GM21723 (cell line): ENCODE data around the gene PDE1C.

Source experiments
- ATAC-seq: cut with Tn5 transposase; IDR thresholded peaks from one replicate; pipeline ENCODE4 v1.9.1; 2021; ENCODE audit warnings: mild to moderate bottlenecking, moderate library complexity; ENCODE audit not compliant: unreplicated experiment

The PDE1C gene

GRCh38 chr7:31953432-31953831 lies 116.8 kb downstream of the PDE1C start:
- ATAC-seq: no peak

- ATAC-seq: no peak
Observed at GRCh38 chr7:31950091-31950755, 120.0 kb downstream of the PDE1C start.

GRCh38 chr7:31948029-31948428 lies 122.2 kb downstream of the PDE1C start:
- ATAC-seq: no peak

- ATAC-seq: no peak
Observed at GRCh38 chr7:31940167-31940566, 130.0 kb downstream of the PDE1C start.

GRCh38 chr7:31939076-31939475 lies 131.1 kb downstream of the PDE1C start:
- ATAC-seq: no peak

- no peak for ATAC-seq
Observed at GRCh38 chr7:31938650-31939049, 131.6 kb downstream of the PDE1C start.

- ATAC-seq: no peak
Observed at GRCh38 chr7:31937982-31938381, 132.2 kb downstream of the PDE1C start.

GRCh38 chr7:31935124-31936054 lies 134.8 kb downstream of the PDE1C start:
- no peak for ATAC-seq

- ATAC-seq: no peak
Observed at GRCh38 chr7:31934551-31934950, 135.7 kb downstream of the PDE1C start.

GRCh38 chr7:31933481-31933880 lies 136.7 kb downstream of the PDE1C start:
- ATAC-seq: no peak

GRCh38 chr7:31926991-31927584 lies 143.1 kb downstream of the PDE1C start:
- no peak for ATAC-seq

- ATAC-seq: no peak
Observed at GRCh38 chr7:31925753-31926454, 144.3 kb downstream of the PDE1C start.

- no peak for ATAC-seq
Observed at GRCh38 chr7:31924251-31924650, 146.0 kb downstream of the PDE1C start.

GRCh38 chr7:31922848-31923247 lies 147.4 kb downstream of the PDE1C start:
- ATAC-seq: no peak

- no peak for ATAC-seq
Observed at GRCh38 chr7:31921047-31921446, 149.2 kb downstream of the PDE1C start.

- no peak for ATAC-seq
Observed at GRCh38 chr7:31919678-31920369, 150.4 kb downstream of the PDE1C start.

- ATAC-seq: no peak
Observed at GRCh38 chr7:31918706-31919393, 151.4 kb downstream of the PDE1C start.

GRCh38 chr7:31917256-31917655 lies 153.0 kb downstream of the PDE1C start:
- no peak for ATAC-seq

GRCh38 chr7:31910191-31910590 lies 160.0 kb downstream of the PDE1C start:
- no peak for ATAC-seq
